GM23338 (cell line): ENCODE data around the gene ENTR1. TPM values are rescaled to one million over a fixed set of nuclear protein-coding genes. Genes with fewer than 3 reads are reported as not detected.

Experiments
- ATAC-seq: fragments of 200-7000 bp; cut with Tn5 transposase; 3 replicates; pipeline ENCODE4 v1.9.1; 2020
- DNase-seq: peaks from one replicate; pipeline ENCODE4 v3.0.0-alpha.2; 2015; ENCODE audit warnings: low spot score
- H2AFZ ChIP-seq: fragments of 200-600 bp; sonication (generic); 2 replicates; pipeline ENCODE4 v1.8.0; 2016; ENCODE audit warnings: antibody characterized with exemption, mild to moderate bottlenecking, moderate library complexity
- H3F3A ChIP-seq: fragments of 200-600 bp; sonication (generic); replicated peaks from 2 replicates; pipeline ENCODE4 v1.8.0; 2017; ENCODE audit warnings: antibody characterized with exemption, mixed run types, low read depth
- H3K27ac ChIP-seq: fragments of 200-600 bp; sonication (generic); 2 replicates; pipeline ENCODE4 v1.6.1; 2016; ENCODE audit warnings: low read depth
- H3K27me3 ChIP-seq: fragments of 200-600 bp; sonication (generic); 2 replicates; pipeline ENCODE4 v1.8.0; 2016; ENCODE audit warnings: mild to moderate bottlenecking, mixed run types, moderate library complexity; ENCODE audit not compliant: insufficient read depth
- H3K36me3 ChIP-seq: fragments of 200-600 bp; sonication (generic); 2 replicates; pipeline ENCODE4 v1.8.0; 2016; ENCODE audit warnings: mild to moderate bottlenecking; ENCODE audit not compliant: insufficient read depth
- H3K4me1 ChIP-seq: fragments of 200-600 bp; sonication (generic); 2 replicates; pipeline ENCODE4 v1.8.0; 2016; ENCODE audit warnings: mild to moderate bottlenecking, moderate library complexity; ENCODE audit not compliant: insufficient read depth
- H3K4me2 ChIP-seq: fragments of 200-600 bp; sonication (generic); 2 replicates; pipeline ENCODE4 v1.7.1; 2017; ENCODE audit warnings: mixed run types
- H3K4me3 ChIP-seq: fragments of 200-600 bp; sonication (generic); 2 replicates; pipeline ENCODE4 v1.6.1; 2016; ENCODE audit warnings: mixed run types
- H3K79me2 ChIP-seq: fragments of 200-600 bp; sonication (generic); replicated peaks from 2 replicates; pipeline ENCODE4 v1.8.0; 2017; ENCODE audit warnings: mild to moderate bottlenecking; ENCODE audit not compliant: insufficient read depth
- H3K9me2 ChIP-seq: fragments of 200-600 bp; sonication (generic); 2 replicates; pipeline ENCODE4 v1.8.0; 2017; ENCODE audit not compliant: insufficient read depth
- H4K20me1 ChIP-seq: fragments of 200-600 bp; sonication (generic); replicated peaks from 2 replicates; pipeline ENCODE4 v1.8.0; 2017; ENCODE audit warnings: mild to moderate bottlenecking; ENCODE audit not compliant: insufficient read depth
- H3K27ac Mint-ChIP-seq: 2 replicates; pipeline ENCODE4 v1.8.0; 2020; ENCODE audit warnings: inconsistent platforms, mild to moderate bottlenecking, moderate library complexity, mixed read lengths
- H3K27me3 Mint-ChIP-seq: 3 replicates; pipeline ENCODE4 v1.8.0; 2022; ENCODE audit warnings: low read depth, mild to moderate bottlenecking, moderate library complexity, mixed read lengths, inconsistent platforms; ENCODE audit not compliant: insufficient read depth, poor library complexity
- H3K36me3 Mint-ChIP-seq: 3 replicates; pipeline ENCODE4 v1.8.0; 2021; ENCODE audit warnings: low read depth, mild to moderate bottlenecking, inconsistent platforms, moderate library complexity, mixed read lengths
- H3K4me1 Mint-ChIP-seq: 3 replicates; pipeline ENCODE4 v1.8.0; 2020; ENCODE audit warnings: mild to moderate bottlenecking, inconsistent platforms, mixed read lengths
- H3K4me3 Mint-ChIP-seq: 3 replicates; pipeline ENCODE4 v1.8.0; 2021; ENCODE audit warnings: moderate library complexity, mild to moderate bottlenecking, inconsistent platforms, mixed read lengths
- H3K9me3 Mint-ChIP-seq: 3 replicates; pipeline ENCODE4 v1.8.0; 2020; ENCODE audit warnings: moderate library complexity, mild to moderate bottlenecking, inconsistent platforms, mixed read lengths
- CREB1 ChIP-seq: fragments of 250-450 bp; sonication (Bioruptor Pico); IDR thresholded peaks from 2 replicates; pipeline ENCODE4 v1.5.0; 2020; ENCODE audit warnings: low read depth, mild to moderate bottlenecking, moderate library complexity
- CTCF ChIP-seq, 2 experiments: fragments of 200-600 bp in 1 of 2; sonication (generic) in 1 of 2; conservative IDR thresholded peaks; 2 replicates each; pipeline versions ENCODE4 v1.5.1 to v1.6.1; 2016 to 2017; ENCODE audit warnings: antibody characterized with exemption in 2 of 2, low read depth in 2 of 2, mild to moderate bottlenecking in 2 of 2, moderate library complexity in 1 of 2
- ETS1 ChIP-seq: IDR thresholded peaks from 2 replicates; pipeline ENCODE4 v1.6.1; 2016; ENCODE audit warnings: antibody characterized with exemption
- EZH2 ChIP-seq: fragments of 200-600 bp; sonication (generic); IDR thresholded peaks from one replicate; pipeline ENCODE4 v1.8.0; 2017; ENCODE audit warnings: antibody characterized with exemption, mild to moderate bottlenecking, low read depth; ENCODE audit not compliant: unreplicated experiment
- EZH2phosphoT487 ChIP-seq: fragments of 200-600 bp; sonication (generic); IDR thresholded peaks from one replicate; pipeline ENCODE4 v1.8.1; 2018; ENCODE audit warnings: antibody characterized with exemption; ENCODE audit not compliant: unreplicated experiment
- NANOG ChIP-seq: IDR thresholded peaks from 2 replicates; pipeline ENCODE4 v1.6.1; 2016; ENCODE audit warnings: antibody characterized with exemption, borderline replicate concordance
- POLR2AphosphoS5 ChIP-seq: IDR thresholded peaks from 2 replicates; pipeline ENCODE4 v1.6.1; 2016; ENCODE audit warnings: antibody characterized with exemption, low read depth
- REST ChIP-seq: IDR thresholded peaks from one replicate; pipeline ENCODE4 v1.6.1; 2018; ENCODE audit warnings: antibody characterized with exemption; ENCODE audit not compliant: unreplicated experiment
- STAT1 ChIP-seq: IDR thresholded peaks from one replicate; pipeline ENCODE4 v1.6.1; 2016; ENCODE audit warnings: antibody characterized with exemption; ENCODE audit not compliant: unreplicated experiment
- ZNF114 ChIP-seq: fragments of 250-450 bp; sonication (Bioruptor Pico); IDR thresholded peaks from 2 replicates; pipeline ENCODE4 v1.5.0; 2020; ENCODE audit warnings: mild to moderate bottlenecking, moderate library complexity
- ZNF331 ChIP-seq: fragments of 250-450 bp; sonication (Bioruptor Pico); IDR thresholded peaks from 2 replicates; pipeline ENCODE4 v1.5.0; 2020; ENCODE audit warnings: low read depth, mild to moderate bottlenecking, moderate library complexity
- polyA plus RNA-seq: library from polyadenylated mRNA; unstranded; fragments of >200 nt; fragmentation: Nextera tagmentation; extraction: Ambion mirVana; gene quantifications from 2 replicates; pipeline ENCODE4 v1.2.1, GENCODE V29; 2016
- total RNA-seq: library from RNA; depleted of rRNA; stranded (reverse); fragments of >200 nt; shearing (Covaris generic); gene quantifications from 2 replicates; pipeline ENCODE4 v1.2.3, GENCODE V29; 2014

Gene ENTR1
- total and polyA plus RNA-seq, 2 experiments from 2014 or later = 25.6 to 91.9 TPM

GRCh38 chr9:136389396-136389795 is 21.0 kb downstream of the ENTR1 start:
- Histone ChIP-seq H3K79me2 (0 out of 2 replicates have a peak, but pooled peaks cover 6% of the 10 kb centered on the region), H3K4me2 (no peak overlapping the region), H4K20me1 (peaks cover 17% of the 10 kb centered on the region), H2AFZ (no peak overlapping the region), H3F3A (0 out of 2 replicates have a peak, but pooled peaks cover 3% of the 10 kb centered on the region), H3K27ac (no peak overlapping the region), H3K36me3 (peaks cover 26% of the 10 kb centered on the region), H3K4me3 (no peak overlapping the region), H3K9me2 (no peaks in the 10 kb centered on the region), H3K4me1 (no peaks in the 10 kb centered on the region), H3K27me3 (no peaks in the 10 kb centered on the region)
- no peak overlapping the region for H3K27ac Mint-ChIP-seq
- ATAC-seq (no peak), DNase-seq (no peak)
- H3K4me1 Mint-ChIP-seq = no peaks in the 10 kb centered on the region
- peaks cover 72% of the 10 kb centered on the region for H3K36me3 Mint-ChIP-seq
- H3K9me3 Mint-ChIP-seq = no peaks in the 10 kb centered on the region
- H3K4me3 Mint-ChIP-seq = no peak overlapping the region
- H3K27me3 Mint-ChIP-seq = peaks cover 1% of the 10 kb centered on the region
- TF ChIP-seq NANOG = no peak

GRCh38 chr9:136387217-136387616 is 23.2 kb downstream of the ENTR1 start:
- no peak overlapping the region for H3K4me2 ChIP-seq
- peaks cover 26% of the 10 kb centered on the region for H3K36me3 ChIP-seq
- Mint-ChIP-seq H3K36me3 (peaks cover 76% of the 10 kb centered on the region), H3K27ac (no peak overlapping the region), H3K27me3 (peaks cover 1% of the 10 kb centered on the region), H3K4me1 (no peaks in the 10 kb centered on the region), H3K9me3 (no peaks in the 10 kb centered on the region), H3K4me3 (no peak overlapping the region)
- H3K27me3 ChIP-seq = no peaks in the 10 kb centered on the region
- DNase-seq = no peak
- no peak overlapping the region for H3K27ac ChIP-seq
- H3K4me3 ChIP-seq = no peak overlapping the region
- no peak for TF ChIP-seq NANOG
- TF ChIP-seq CTCF (conservative IDR thresholded peaks at IDR 0.05; ENCODE audit: low read depth in 2 of 2) = no peak
- no peak for TF ChIP-seq EZH2
- no peak for TF ChIP-seq ZNF331 (CRISPR knock-in tag)
- TF ChIP-seq ZNF114 = no peak
- TF ChIP-seq EZH2phosphoT487 = no peak
- H4K20me1 ChIP-seq = peaks cover 14% of the 10 kb centered on the region
- H2AFZ ChIP-seq = no peak overlapping the region
- no peak for ATAC-seq
- H3K9me2 ChIP-seq = no peaks in the 10 kb centered on the region
- H3F3A ChIP-seq = 0 out of 2 replicates have a peak, but pooled peaks cover 3% of the 10 kb centered on the region
- H3K4me1 ChIP-seq = no peaks in the 10 kb centered on the region
- 0 out of 2 replicates have a peak, but pooled peaks cover 6% of the 10 kb centered on the region for H3K79me2 ChIP-seq

- H3K79me2 ChIP-seq = 0 out of 2 replicates have a peak, but pooled peaks cover 2% of the 10 kb centered on the region
- H3K4me2 ChIP-seq = no peak overlapping the region
- H3K36me3 ChIP-seq = peaks cover 25% of the 10 kb centered on the region
- Mint-ChIP-seq H3K36me3 (peaks cover 71% of the 10 kb centered on the region), H3K4me1 (no peaks in the 10 kb centered on the region), H3K27ac (no peak overlapping the region), H3K9me3 (no peaks in the 10 kb centered on the region), H3K27me3 (peaks cover 1% of the 10 kb centered on the region), H3K4me3 (no peak overlapping the region)
- H3K4me1 ChIP-seq = no peaks in the 10 kb centered on the region
- H2AFZ ChIP-seq = no peak overlapping the region
- H4K20me1 ChIP-seq = peaks cover 12% of the 10 kb centered on the region
- H3K27me3 ChIP-seq = no peaks in the 10 kb centered on the region
- ATAC-seq = no peak
- H3F3A ChIP-seq = 0 out of 2 replicates have a peak, but pooled peaks cover 3% of the 10 kb centered on the region
- no peak for DNase-seq
- no peaks in the 10 kb centered on the region for H3K9me2 ChIP-seq
- H3K27ac ChIP-seq = no peak overlapping the region
- TF ChIP-seq CTCF (conservative IDR thresholded peaks at IDR 0.05; ENCODE audit: low read depth in 2 of 2) (no peak), REST (no peak), EZH2 (no peak), ETS1 (no peak), POLR2AphosphoS5 (no peak), CREB1 (CRISPR knock-in tag) (no peak), STAT1 (no peak)
- H3K4me3 ChIP-seq = no peak overlapping the region
Observed at GRCh38 chr9:136386018-136386417, 24.4 kb downstream of the ENTR1 start.
